Measurements from ENCODE around the gene RANBP9.

- TF ChIP-seq POLR2A (IDR thresholded peaks at IDR 0.05) (no peak), CTCF (IDR thresholded peaks at IDR 0.05) (no peak)
Measured at GRCh38 chr6:13593103-13593502, 118.5 kb downstream of the RANBP9 start.
